T-helper 1 cell treated with Interleukin-12 subunit alpha and Interleukin-12 subunit beta and Interleukin-4 antibody, amounts not matched to agents 30 μg/mL and 1 μg/mL, for 36 hours (primary cell): Measurements from ENCODE around the gene UNC119.

Source experiments
- H3K27ac Mint-ChIP-seq: one replicate; pipeline ENCODE4 v1.8.0; 2021; ENCODE audit warnings: mild to moderate bottlenecking, mixed read lengths
- H3K27me3 Mint-ChIP-seq: one replicate; pipeline ENCODE4 v1.8.0; 2021; ENCODE audit warnings: low read depth, mixed read lengths
- H3K36me3 Mint-ChIP-seq: one replicate; pipeline ENCODE4 v1.8.0; 2021; ENCODE audit warnings: low read depth, mixed read lengths
- H3K4me1 Mint-ChIP-seq: one replicate; pipeline ENCODE4 v1.8.0; 2021; ENCODE audit warnings: low read depth, mixed read lengths
- H3K4me3 Mint-ChIP-seq: one replicate; pipeline ENCODE4 v1.8.0; 2021; ENCODE audit warnings: mild to moderate bottlenecking, moderate library complexity, mixed read lengths
- H3K9me3 Mint-ChIP-seq: one replicate; pipeline ENCODE4 v1.8.0; 2021; ENCODE audit warnings: mixed read lengths

Gene UNC119

DNA sequence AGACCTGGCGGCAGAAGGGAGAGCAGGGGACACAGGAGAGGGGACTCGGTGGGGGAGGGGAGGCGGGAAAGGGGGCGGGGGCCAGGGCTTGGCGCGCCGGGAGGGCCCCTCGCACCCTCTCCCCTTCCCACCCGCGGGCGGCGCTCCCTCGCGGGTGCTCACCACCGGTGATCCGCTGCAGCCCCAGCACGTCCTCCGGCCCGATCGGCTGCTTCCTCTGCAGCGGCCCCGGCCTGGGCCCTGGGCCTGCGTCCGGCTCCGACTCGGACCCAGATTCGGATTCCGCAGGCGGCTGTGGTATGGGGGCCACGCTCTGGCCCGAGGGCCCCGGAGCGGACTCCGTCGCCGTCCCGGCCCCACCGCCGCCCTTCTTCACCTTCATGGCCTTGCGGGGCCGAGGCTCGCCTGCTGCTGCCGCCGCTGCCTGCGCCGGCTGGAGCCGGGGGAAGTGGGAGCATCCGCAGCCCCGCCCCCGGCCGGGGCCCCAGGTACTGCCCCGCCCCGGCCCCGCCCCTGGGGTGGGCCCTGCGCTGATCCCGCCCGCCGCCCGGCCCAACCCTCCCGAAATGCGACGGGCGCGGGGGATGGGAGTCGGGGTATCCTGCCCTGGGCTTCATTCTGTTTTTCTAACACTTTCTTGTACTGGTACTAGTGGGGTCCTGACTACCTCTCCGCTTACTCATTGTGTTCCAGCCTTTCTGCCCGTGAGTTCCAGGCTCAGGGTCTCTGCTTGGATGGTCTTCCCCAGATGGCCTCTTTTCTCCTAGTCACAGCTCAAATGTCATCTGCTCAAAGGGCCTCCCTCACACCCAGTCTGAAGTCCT, at the start of gene UNC119:
Gene UNC119, minus strand, starts transcription at position 449 of the 824 bp plus-strand sequence. Its CDS starts 67 bp downstream, at position 382.
- peak within 1 kb of the TSS; percentile 94 for H3K4me3 Mint-ChIP-seq
- H3K27ac Mint-ChIP-seq, result peak within 1 kb of the TSS; percentile 98
- peaks cover 49% of the 10 kb centered on the region for H3K4me1 Mint-ChIP-seq
- peaks cover 42% of the 10 kb centered on the region for H3K36me3 Mint-ChIP-seq
- no peaks in the 10 kb centered on the region for H3K9me3 Mint-ChIP-seq
- no peaks in the 10 kb centered on the region for H3K27me3 Mint-ChIP-seq

- peaks cover 18% of the 10 kb centered on the region for H3K4me1 Mint-ChIP-seq
- H3K36me3 Mint-ChIP-seq, result peaks cover 10% of the 10 kb centered on the region
These were observed 47.1 kb upstream of the UNC119 start for GRCh38 chr17:28599311-28600184.

GRCh38 chr17:28598799-28599310, 46.4 kb upstream of the UNC119 start, which contains the start of gene SPAG5:
SPAG5 (minus strand) TSS chr17:28599025; CDS start chr17:28598946, 79 bp downstream.
- peak within 1 kb of the TSS; percentile 99 for H3K4me3 Mint-ChIP-seq
- peak within 1 kb of the TSS; percentile 98 for H3K27ac Mint-ChIP-seq
- H3K4me1 Mint-ChIP-seq, result peaks cover 20% of the 10 kb centered on the region
- peaks cover 10% of the 10 kb centered on the region for H3K36me3 Mint-ChIP-seq
- no peaks in the 10 kb centered on the region for H3K9me3 Mint-ChIP-seq
- H3K27me3 Mint-ChIP-seq, result no peaks in the 10 kb centered on the region

More at GRCh38 chr17:28599311-28600184, 47.1 kb upstream of the UNC119 start:
- H3K9me3 Mint-ChIP-seq, result no peaks in the 10 kb centered on the region
- peak overlapping the region; percentile 99 for H3K4me3 Mint-ChIP-seq
- H3K27ac Mint-ChIP-seq, result peak overlapping the region; percentile 98
- no peaks in the 10 kb centered on the region for H3K27me3 Mint-ChIP-seq

DNA sequence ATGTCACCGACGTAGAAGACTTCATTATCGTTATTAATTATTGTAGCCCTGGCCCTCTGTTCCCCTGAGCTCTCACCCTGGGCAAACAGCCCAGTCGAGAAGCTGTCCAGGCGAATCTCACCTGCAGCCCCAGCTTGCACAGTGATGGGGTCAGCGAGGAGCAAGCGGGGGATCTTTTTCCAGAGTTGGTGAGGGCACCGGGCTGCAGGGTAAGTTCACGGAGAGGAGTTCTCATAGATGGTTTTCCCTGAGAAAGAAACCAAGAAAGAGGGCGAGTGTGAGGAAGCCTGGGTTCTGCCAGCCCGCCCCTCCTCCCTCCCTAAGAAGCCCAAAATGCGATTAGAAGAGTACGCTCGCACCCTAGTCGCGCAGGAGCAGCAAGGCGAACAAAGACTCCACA, 46.0 kb upstream of the UNC119 start:
- Mint-ChIP-seq H3K27me3 (no peaks in the 10 kb centered on the region), H3K36me3 (peaks cover 12% of the 10 kb centered on the region), H3K4me3 (peak overlapping the region; percentile 99), H3K9me3 (no peaks in the 10 kb centered on the region), H3K27ac (peak overlapping the region; percentile 98), H3K4me1 (peaks cover 21% of the 10 kb centered on the region)

- Mint-ChIP-seq H3K4me1 (peaks cover 22% of the 10 kb centered on the region), H3K4me3 (peak overlapping the region; percentile 99), H3K27ac (peak overlapping the region; percentile 98), H3K36me3 (peaks cover 18% of the 10 kb centered on the region), H3K27me3 (no peaks in the 10 kb centered on the region), H3K9me3 (no peaks in the 10 kb centered on the region)
These were observed 45.4 kb upstream of the UNC119 start for GRCh38 chr17:28597606-28598383.

DNA sequence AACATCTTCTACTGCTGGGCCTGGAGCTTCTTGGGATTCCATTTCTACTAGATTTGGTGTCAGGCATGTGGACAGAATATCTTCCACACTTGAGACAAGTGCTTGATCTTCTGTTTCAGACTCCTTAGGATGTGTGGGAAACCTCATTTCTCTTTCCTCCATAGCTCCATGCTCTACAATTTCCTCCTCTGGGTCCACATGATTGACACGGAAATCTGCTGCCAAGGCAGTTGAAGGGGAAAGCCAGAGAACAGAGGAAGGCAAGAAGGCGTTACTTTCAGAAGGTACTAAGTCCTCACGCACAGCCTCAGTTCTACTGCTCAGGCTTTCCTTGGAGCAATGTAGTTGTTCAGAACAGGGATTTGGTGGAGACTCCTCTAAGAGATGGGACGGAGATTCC, 39.8 kb upstream of the UNC119 start:
- no peaks in the 10 kb centered on the region for H3K9me3 Mint-ChIP-seq
- peak overlapping the region; percentile 59 for H3K27ac Mint-ChIP-seq
- peaks cover 16% of the 10 kb centered on the region for H3K4me1 Mint-ChIP-seq
- H3K27me3 Mint-ChIP-seq, result no peaks in the 10 kb centered on the region
- peaks cover 31% of the 10 kb centered on the region for H3K36me3 Mint-ChIP-seq
- H3K4me3 Mint-ChIP-seq, result no peak overlapping the region

- Mint-ChIP-seq H3K27me3 (no peaks in the 10 kb centered on the region), H3K36me3 (peaks cover 21% of the 10 kb centered on the region), H3K27ac (no peak overlapping the region), H3K9me3 (no peaks in the 10 kb centered on the region), H3K4me1 (peaks cover 3% of the 10 kb centered on the region), H3K4me3 (no peak overlapping the region)
These were observed 33.4 kb upstream of the UNC119 start for GRCh38 chr17:28585851-28586250.

DNA sequence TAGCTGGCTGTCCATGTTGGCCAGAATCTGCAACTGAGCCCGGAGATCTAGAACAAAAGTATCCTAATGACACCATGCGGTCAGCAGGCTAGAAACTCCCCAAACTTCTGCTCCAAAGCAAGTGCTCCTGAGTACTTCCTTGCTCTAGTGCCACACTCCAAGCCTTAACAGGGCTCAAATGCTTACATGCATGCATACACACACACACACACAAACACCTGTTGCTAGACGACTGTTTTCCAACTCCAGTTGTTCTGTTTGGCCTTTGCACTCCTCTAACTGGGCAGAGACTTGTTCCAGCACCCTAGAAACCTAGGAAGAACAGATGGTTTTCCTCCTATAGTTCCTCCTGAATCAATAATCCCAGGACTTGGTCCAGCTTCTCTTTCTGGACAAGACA, 32.0 kb upstream of the UNC119 start:
- Mint-ChIP-seq H3K27me3 (no peaks in the 10 kb centered on the region), H3K27ac (no peak overlapping the region), H3K9me3 (no peaks in the 10 kb centered on the region), H3K4me3 (no peak overlapping the region), H3K4me1 (peaks cover 15% of the 10 kb centered on the region), H3K36me3 (peaks cover 28% of the 10 kb centered on the region)

DNA sequence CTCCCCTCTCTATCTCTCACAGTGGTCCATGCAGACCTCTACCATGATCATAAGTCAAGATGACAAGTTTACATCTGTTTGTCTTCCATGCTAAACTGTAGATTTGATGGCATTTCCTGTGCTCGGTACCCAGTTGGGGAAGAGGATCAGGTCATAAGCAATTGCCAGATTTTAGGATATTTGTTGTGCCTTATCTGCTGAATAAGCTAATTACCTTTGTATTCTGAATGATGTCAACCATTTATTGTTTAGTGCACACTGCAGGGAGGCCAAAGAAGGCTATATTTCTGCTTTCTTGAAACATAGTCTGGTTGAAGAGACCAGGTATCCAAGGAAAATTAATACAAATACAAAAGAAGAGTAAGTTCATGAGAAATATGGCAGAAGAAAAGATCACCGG, 30.1 kb upstream of the UNC119 start:
- H3K4me1 Mint-ChIP-seq, result peaks cover 21% of the 10 kb centered on the region
- H3K27ac Mint-ChIP-seq, result no peak overlapping the region
- H3K9me3 Mint-ChIP-seq, result no peaks in the 10 kb centered on the region
- no peaks in the 10 kb centered on the region for H3K27me3 Mint-ChIP-seq
- H3K4me3 Mint-ChIP-seq, result no peak overlapping the region
- H3K36me3 Mint-ChIP-seq, result peaks cover 24% of the 10 kb centered on the region

DNA sequence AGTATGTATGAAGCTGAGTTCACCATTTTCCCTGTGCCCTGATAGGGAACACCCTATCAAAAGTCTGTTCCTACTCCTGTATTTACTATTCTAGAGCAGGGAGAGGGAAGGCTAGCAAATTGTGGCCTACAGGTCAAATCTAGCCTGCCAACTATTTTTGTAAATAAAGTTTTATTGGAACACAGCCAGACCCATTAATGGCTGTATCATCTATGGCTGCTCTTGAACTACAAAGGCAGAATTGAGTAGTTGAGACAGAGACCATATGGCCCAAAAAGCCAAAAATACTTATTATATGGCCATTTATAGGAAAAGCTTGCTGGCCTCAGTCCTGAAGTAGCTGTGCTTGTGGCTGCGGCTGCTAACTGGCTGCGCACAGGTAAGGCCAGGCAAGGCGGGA, 28.5 kb upstream of the UNC119 start:
- H3K27ac Mint-ChIP-seq, result peak overlapping the region; percentile 56
- no peaks in the 10 kb centered on the region for H3K27me3 Mint-ChIP-seq
- no peak overlapping the region for H3K4me3 Mint-ChIP-seq
- peaks cover 33% of the 10 kb centered on the region for H3K4me1 Mint-ChIP-seq
- H3K9me3 Mint-ChIP-seq, result no peaks in the 10 kb centered on the region
- peaks cover 31% of the 10 kb centered on the region for H3K36me3 Mint-ChIP-seq

GRCh38 chr17:28579526-28579925, 27.1 kb upstream of the UNC119 start:
- Mint-ChIP-seq H3K9me3 (no peaks in the 10 kb centered on the region), H3K36me3 (peaks cover 27% of the 10 kb centered on the region), H3K4me1 (peaks cover 39% of the 10 kb centered on the region), H3K27ac (peak overlapping the region; percentile 86), H3K4me3 (peak overlapping the region; percentile 38), H3K27me3 (no peaks in the 10 kb centered on the region)

- H3K27me3 Mint-ChIP-seq, result no peaks in the 10 kb centered on the region
- H3K27ac Mint-ChIP-seq, result peak overlapping the region; percentile 86
- peaks cover 42% of the 10 kb centered on the region for H3K4me1 Mint-ChIP-seq
- H3K4me3 Mint-ChIP-seq, result peak overlapping the region; percentile 38
- H3K36me3 Mint-ChIP-seq, result peaks cover 32% of the 10 kb centered on the region
- H3K9me3 Mint-ChIP-seq, result no peaks in the 10 kb centered on the region
These were observed 26.1 kb upstream of the UNC119 start for GRCh38 chr17:28578246-28579195.

- Mint-ChIP-seq H3K27me3 (no peaks in the 10 kb centered on the region), H3K9me3 (no peaks in the 10 kb centered on the region), H3K36me3 (peaks cover 40% of the 10 kb centered on the region), H3K4me3 (no peak overlapping the region), H3K4me1 (peaks cover 52% of the 10 kb centered on the region), H3K27ac (peak overlapping the region; percentile 87)
These were observed 25.0 kb upstream of the UNC119 start for GRCh38 chr17:28577466-28577824.
